ENCODE measurements around the gene CUL2. TPM values are rescaled to one million over a fixed set of nuclear protein-coding genes. Genes with fewer than 3 reads are reported as not detected.

The CUL2 gene
- total RNA-seq, 1 experiment from 2014 or later, result 36.1 TPM

DNA sequence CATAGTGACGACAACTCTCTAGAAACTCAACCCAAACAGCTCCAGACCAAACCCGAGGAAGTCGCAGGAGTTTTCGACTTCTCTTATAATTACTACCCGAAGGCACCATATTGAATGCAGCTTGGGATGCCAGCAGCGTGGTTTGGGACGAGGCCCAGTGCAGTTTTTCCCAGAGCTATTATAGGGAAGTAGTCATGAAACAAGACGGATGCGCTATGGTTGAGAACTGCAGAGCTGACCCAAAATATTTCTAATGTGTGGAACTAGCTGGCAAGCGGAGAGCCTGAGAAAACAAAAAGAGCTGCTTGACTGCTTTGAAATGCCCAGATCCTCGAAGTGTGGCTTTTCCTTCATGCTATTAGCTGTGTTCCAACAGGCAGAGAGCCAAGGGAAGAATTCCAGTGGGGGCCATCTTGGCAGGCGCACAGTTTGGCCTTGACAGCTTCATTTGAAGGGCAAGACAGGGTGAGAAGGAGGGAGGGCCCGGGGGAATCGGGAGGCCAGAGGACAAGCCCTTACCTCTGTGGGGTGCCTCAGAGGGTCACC, 122.7 kb downstream of the CUL2 start:
- intact Hi-C loops (cut with micrococcal nuclease), result no loop called here
- BruUV-seq (replicated peaks), result no TSS peak
- ChIA-PET RAD21 (ENCODE audit: low non-redundant PET in 1 of 2, low total read pairs in 2 of 2, uncharacterized antibody in 2 of 2, unreplicated experiment in 2 of 2) (no interaction called here), POLR2A (no interaction called here), CTCF (no interaction called here)
- H2AFZ ChIP-seq (ENCODE audit: low read depth, low read length, poor library complexity, severe bottlenecking), result no peak overlapping the region
- H3K4me1 ChIP-seq (ENCODE audit: control insufficient read depth in 1 of 2, insufficient read depth in 2 of 2, low read length in 2 of 2), result no peaks in the 10 kb centered on the region
- no peaks in the 10 kb centered on the region for H3K79me2 ChIP-seq (ENCODE audit: insufficient read depth, low read length)
- H3K4me3 ChIP-seq (replicated peaks in 1 of 2; ENCODE audit: low read depth in 1 of 2, low read length in 2 of 2), result no peak overlapping the region
- H3K36me3 ChIP-seq (ENCODE audit: control insufficient read depth in 1 of 2, insufficient read depth in 2 of 2, low read length in 2 of 2), result no peaks in the 10 kb centered on the region
- no peaks in the 10 kb centered on the region for H3K27me3 ChIP-seq (ENCODE audit: insufficient read depth, low read length)
- TF ChIP-seq, protein P1, sequence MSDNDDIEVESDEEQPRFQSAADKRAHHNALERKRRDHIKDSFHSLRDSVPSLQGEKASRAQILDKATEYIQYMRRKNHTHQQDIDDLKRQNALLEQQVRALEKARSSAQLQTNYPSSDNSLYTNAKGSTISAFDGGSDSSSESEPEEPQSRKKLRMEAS (IDR thresholded peaks at IDR 0.05), result no peak
- TF ChIP-seq SIN3A (IDR thresholded peaks at IDR 0.05; ENCODE audit: low read depth), result no peak
- no peak for TF ChIP-seq TCF7L2 (IDR thresholded peaks at IDR 0.05; ENCODE audit: borderline replicate concordance, extremely low read depth, insufficient read depth, insufficient read length)
- TF ChIP-seq EZH2 (IDR thresholded peaks at IDR 0.05), result no peak
- no peak for TF ChIP-seq POLR2AphosphoS5 (IDR thresholded peaks at IDR 0.05; ENCODE audit: low read depth, low read length)
- TF ChIP-seq RAD21 (IDR thresholded peaks at IDR 0.05; ENCODE audit: low read depth), result no peak
- TF ChIP-seq ZNF274 (IDR thresholded peaks at IDR 0.05; ENCODE audit: low read depth, low read length), result no peak
- H3K27ac ChIP-seq (ENCODE audit: low read depth, low read length), result no peak overlapping the region
- DNase-seq (ENCODE audit: low read depth, low spot score), result no peak
- H3K9me2 ChIP-seq (ENCODE audit: insufficient read depth), result no peaks in the 10 kb centered on the region
- no peaks in the 10 kb centered on the region for H4K20me1 ChIP-seq (ENCODE audit: insufficient read depth)
- no peak for ATAC-seq
- H3K9ac ChIP-seq (ENCODE audit: low read length), result no peak overlapping the region
- H3K4me2 ChIP-seq (ENCODE audit: low read length), result no peak overlapping the region
- H3K9me3 ChIP-seq (ENCODE audit: control insufficient read depth in 1 of 2, insufficient read depth in 1 of 2, low read depth in 1 of 2, low read length in 2 of 2), result no peaks in the 10 kb centered on the region

DNA sequence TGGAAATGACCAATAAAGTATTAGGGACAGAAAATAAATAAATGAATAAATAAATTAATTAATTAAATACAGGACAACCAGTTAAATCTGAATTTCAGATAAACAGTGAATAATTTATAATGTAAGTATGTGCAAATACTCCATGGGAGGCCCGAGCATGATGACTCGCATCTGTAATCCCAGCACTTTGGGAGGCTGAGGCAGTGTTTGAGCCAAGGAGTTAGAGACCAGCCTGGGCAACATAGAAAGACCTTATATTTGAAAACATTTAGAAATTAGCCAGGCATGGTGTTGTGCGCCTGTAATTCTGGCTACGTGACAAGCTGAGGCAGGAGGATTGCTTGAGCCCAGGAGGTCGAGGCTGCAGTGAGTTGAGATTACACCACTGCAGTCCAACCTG, 123.7 kb downstream of the CUL2 start:
- TF ChIP-seq ELF1 (IDR thresholded peaks at IDR 0.05; ENCODE audit: borderline replicate concordance, low read depth), result no peak
- no peak for TF ChIP-seq EGR1 (IDR thresholded peaks at IDR 0.05; ENCODE audit: low read depth)
- TF ChIP-seq SP1 (IDR thresholded peaks at IDR 0.05; ENCODE audit: low read depth), result no peak
- TF ChIP-seq CEBPB (IDR thresholded peaks at IDR 0.05; ENCODE audit: low read depth), result no peak
- TF ChIP-seq, protein P2, sequence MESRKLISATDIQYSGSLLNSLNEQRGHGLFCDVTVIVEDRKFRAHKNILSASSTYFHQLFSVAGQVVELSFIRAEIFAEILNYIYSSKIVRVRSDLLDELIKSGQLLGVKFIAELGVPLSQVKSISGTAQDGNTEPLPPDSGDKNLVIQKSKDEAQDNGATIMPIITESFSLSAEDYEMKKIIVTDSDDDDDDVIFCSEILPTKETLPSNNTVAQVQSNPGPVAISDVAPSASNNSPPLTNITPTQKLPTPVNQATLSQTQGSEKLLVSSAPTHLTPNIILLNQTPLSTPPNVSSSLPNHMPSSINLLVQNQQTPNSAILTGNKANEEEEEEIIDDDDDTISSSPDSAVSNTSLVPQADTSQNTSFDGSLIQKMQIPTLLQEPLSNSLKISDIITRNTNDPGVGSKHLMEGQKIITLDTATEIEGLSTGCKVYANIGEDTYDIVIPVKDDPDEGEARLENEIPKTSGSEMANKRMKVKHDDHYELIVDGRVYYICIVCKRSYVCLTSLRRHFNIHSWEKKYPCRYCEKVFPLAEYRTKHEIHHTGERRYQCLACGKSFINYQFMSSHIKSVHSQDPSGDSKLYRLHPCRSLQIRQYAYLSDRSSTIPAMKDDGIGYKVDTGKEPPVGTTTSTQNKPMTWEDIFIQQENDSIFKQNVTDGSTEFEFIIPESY (IDR thresholded peaks at IDR 0.05; ENCODE audit: extremely low read depth, insufficient replicate concordance, low read length), result no peak
- TF ChIP-seq CBX3 (IDR thresholded peaks at IDR 0.05; ENCODE audit: low read depth), result no peak
- TF ChIP-seq EZH2 (IDR thresholded peaks at IDR 0.05), result no peak
- TF ChIP-seq, protein P3, sequence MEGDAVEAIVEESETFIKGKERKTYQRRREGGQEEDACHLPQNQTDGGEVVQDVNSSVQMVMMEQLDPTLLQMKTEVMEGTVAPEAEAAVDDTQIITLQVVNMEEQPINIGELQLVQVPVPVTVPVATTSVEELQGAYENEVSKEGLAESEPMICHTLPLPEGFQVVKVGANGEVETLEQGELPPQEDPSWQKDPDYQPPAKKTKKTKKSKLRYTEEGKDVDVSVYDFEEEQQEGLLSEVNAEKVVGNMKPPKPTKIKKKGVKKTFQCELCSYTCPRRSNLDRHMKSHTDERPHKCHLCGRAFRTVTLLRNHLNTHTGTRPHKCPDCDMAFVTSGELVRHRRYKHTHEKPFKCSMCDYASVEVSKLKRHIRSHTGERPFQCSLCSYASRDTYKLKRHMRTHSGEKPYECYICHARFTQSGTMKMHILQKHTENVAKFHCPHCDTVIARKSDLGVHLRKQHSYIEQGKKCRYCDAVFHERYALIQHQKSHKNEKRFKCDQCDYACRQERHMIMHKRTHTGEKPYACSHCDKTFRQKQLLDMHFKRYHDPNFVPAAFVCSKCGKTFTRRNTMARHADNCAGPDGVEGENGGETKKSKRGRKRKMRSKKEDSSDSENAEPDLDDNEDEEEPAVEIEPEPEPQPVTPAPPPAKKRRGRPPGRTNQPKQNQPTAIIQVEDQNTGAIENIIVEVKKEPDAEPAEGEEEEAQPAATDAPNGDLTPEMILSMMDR (IDR thresholded peaks at IDR 0.05 in 2 of 3, conservative IDR thresholded peaks at IDR 0.05 in 1 of 3; ENCODE audit: borderline replicate concordance in 1 of 3, insufficient read depth in 1 of 3, low read depth in 2 of 3, low read length in 2 of 3), result no peak
- TF ChIP-seq, protein P4, sequence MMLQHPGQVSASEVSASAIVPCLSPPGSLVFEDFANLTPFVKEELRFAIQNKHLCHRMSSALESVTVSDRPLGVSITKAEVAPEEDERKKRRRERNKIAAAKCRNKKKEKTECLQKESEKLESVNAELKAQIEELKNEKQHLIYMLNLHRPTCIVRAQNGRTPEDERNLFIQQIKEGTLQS (IDR thresholded peaks at IDR 0.05), result no peak
- TF ChIP-seq FOSL1 (IDR thresholded peaks at IDR 0.05; ENCODE audit: low read depth), result no peak
- TF ChIP-seq YY1 (IDR thresholded peaks at IDR 0.05; ENCODE audit: extremely low read depth, insufficient replicate concordance, low read depth, low read length), result no peak
- TF ChIP-seq, protein P1 (IDR thresholded peaks at IDR 0.05), result no peak
- H3K27ac ChIP-seq (ENCODE audit: low read depth, low read length), result no peak overlapping the region
- no peaks in the 10 kb centered on the region for H3K79me2 ChIP-seq (ENCODE audit: insufficient read depth, low read length)
- ChIA-PET POLR2A (no interaction called here), RAD21 (ENCODE audit: low non-redundant PET in 1 of 2, low total read pairs in 2 of 2, uncharacterized antibody in 2 of 2, unreplicated experiment in 2 of 2) (no interaction called here), CTCF (no interaction called here)
- no peaks in the 10 kb centered on the region for H3K4me1 ChIP-seq (ENCODE audit: control insufficient read depth in 1 of 2, insufficient read depth in 2 of 2, low read length in 2 of 2)
- no peak overlapping the region for H3K9ac ChIP-seq (ENCODE audit: low read length)
- H3K4me2 ChIP-seq (ENCODE audit: low read length), result no peak overlapping the region
- BruUV-seq (replicated peaks), result no TSS peak
- DNase-seq (ENCODE audit: low read depth, low spot score) (no peak), ATAC-seq (no peak)
- no peaks in the 10 kb centered on the region for H3K36me3 ChIP-seq (ENCODE audit: control insufficient read depth in 1 of 2, insufficient read depth in 2 of 2, low read length in 2 of 2)
- no peak overlapping the region for H2AFZ ChIP-seq (ENCODE audit: low read depth, low read length, poor library complexity, severe bottlenecking)
- no peaks in the 10 kb centered on the region for H3K9me2 ChIP-seq (ENCODE audit: insufficient read depth)
- no peak overlapping the region for H3K4me3 ChIP-seq (replicated peaks in 1 of 2; ENCODE audit: low read depth in 1 of 2, low read length in 2 of 2)
- no peaks in the 10 kb centered on the region for H3K9me3 ChIP-seq (ENCODE audit: control insufficient read depth in 1 of 2, insufficient read depth in 1 of 2, low read depth in 1 of 2, low read length in 2 of 2)
- intact Hi-C loops (cut with micrococcal nuclease), result no loop called here
- no peaks in the 10 kb centered on the region for H4K20me1 ChIP-seq (ENCODE audit: insufficient read depth)
- no peaks in the 10 kb centered on the region for H3K27me3 ChIP-seq (ENCODE audit: insufficient read depth, low read length)

All from HCT116 (cell line).